Midbrain (tissue), 1 donor: ENCODE measurements around the gene APRT.

Experiments
- DNase-seq: peaks from one replicate; lab custom pipeline; 2025; lab: John Stamatoyannopoulos, UW

APRT gene

GRCh38 chr16:88787579-88788314, 24.0 kb downstream of the APRT start:
- DNase-seq, result no peak

GRCh38 chr16:88785106-88785924, 26.4 kb downstream of the APRT start, which contains the start of gene PIEZO1:
Gene PIEZO1, minus strand, starts transcription at chr16:88785220. Its CDS starts 256 bp downstream, at chr16:88784964.
- peak; percentile 62 for DNase-seq

- no peak for DNase-seq
These were observed 26.9 kb downstream of the APRT start for GRCh38 chr16:88784856-88785105.

GRCh38 chr16:88784074-88784855, 27.5 kb downstream of the APRT start:
- peak; percentile 24 for DNase-seq

- peak; percentile 67 for DNase-seq
These were observed 28.2 kb downstream of the APRT start for GRCh38 chr16:88783391-88784073.

- DNase-seq, result peak; percentile 22
These were observed 29.0 kb downstream of the APRT start for GRCh38 chr16:88782454-88783390.

- no peak for DNase-seq
These were observed 30.3 kb downstream of the APRT start for GRCh38 chr16:88781140-88782077.

GRCh38 chr16:88780142-88781062, 31.3 kb downstream of the APRT start:
- no peak for DNase-seq

- no peak for DNase-seq
These were observed 32.2 kb downstream of the APRT start for GRCh38 chr16:88779406-88780141.

- DNase-seq, result no peak
These were observed 33.1 kb downstream of the APRT start for GRCh38 chr16:88778541-88779065.

- no peak for DNase-seq
These were observed 33.5 kb downstream of the APRT start for GRCh38 chr16:88778271-88778525.

- DNase-seq, result no peak
These were observed 34.1 kb downstream of the APRT start for GRCh38 chr16:88777471-88778270.

- DNase-seq, result no peak
These were observed 35.9 kb downstream of the APRT start for GRCh38 chr16:88775825-88776224.

- DNase-seq, result no peak
These were observed 37.0 kb downstream of the APRT start for GRCh38 chr16:88774544-88775393.

- DNase-seq, result no peak
These were observed 37.9 kb downstream of the APRT start for GRCh38 chr16:88773812-88774291.
